Measurements from ENCODE around the gene IFITM10.

DNA sequence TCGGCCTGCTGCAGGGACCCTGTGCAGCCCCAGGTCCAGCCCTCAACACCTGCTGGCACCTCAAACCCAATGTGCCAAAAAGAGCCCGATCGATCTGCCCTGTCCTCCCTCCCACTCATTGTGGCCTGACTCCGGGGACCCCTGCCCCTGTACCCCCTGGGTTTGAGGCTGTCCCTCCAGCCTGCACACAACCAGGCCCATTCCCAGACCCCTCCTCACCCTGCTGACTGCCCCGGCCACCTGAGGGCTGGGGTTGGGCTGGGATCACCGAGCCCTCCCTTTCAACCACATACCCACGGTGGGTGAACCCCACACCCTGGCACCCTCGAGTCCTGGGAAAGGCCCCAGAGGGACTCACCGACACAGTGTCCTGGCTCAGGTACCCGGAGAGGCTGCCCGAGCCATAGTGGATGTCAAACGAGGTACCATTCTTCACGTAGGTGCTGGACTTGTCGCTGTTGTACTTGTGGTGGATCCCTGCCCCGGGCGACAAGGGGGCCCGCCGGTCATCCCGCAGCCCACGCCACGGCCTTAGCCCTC, 8.3 kb upstream of the IFITM10 start:
- TF ChIP-seq, protein P1, sequence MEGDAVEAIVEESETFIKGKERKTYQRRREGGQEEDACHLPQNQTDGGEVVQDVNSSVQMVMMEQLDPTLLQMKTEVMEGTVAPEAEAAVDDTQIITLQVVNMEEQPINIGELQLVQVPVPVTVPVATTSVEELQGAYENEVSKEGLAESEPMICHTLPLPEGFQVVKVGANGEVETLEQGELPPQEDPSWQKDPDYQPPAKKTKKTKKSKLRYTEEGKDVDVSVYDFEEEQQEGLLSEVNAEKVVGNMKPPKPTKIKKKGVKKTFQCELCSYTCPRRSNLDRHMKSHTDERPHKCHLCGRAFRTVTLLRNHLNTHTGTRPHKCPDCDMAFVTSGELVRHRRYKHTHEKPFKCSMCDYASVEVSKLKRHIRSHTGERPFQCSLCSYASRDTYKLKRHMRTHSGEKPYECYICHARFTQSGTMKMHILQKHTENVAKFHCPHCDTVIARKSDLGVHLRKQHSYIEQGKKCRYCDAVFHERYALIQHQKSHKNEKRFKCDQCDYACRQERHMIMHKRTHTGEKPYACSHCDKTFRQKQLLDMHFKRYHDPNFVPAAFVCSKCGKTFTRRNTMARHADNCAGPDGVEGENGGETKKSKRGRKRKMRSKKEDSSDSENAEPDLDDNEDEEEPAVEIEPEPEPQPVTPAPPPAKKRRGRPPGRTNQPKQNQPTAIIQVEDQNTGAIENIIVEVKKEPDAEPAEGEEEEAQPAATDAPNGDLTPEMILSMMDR (IDR thresholded peaks at IDR 0.05; ENCODE audit: low read depth, low read length), result no peak
- no peak for TF ChIP-seq POLR2A (IDR thresholded peaks at IDR 0.05; ENCODE audit: extremely low read depth, insufficient read length)
- TF ChIP-seq MYC (IDR thresholded peaks at IDR 0.05; ENCODE audit: low read depth, low read length), result no peak
- TF ChIP-seq, protein P2, sequence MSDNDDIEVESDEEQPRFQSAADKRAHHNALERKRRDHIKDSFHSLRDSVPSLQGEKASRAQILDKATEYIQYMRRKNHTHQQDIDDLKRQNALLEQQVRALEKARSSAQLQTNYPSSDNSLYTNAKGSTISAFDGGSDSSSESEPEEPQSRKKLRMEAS (IDR thresholded peaks at IDR 0.05; ENCODE audit: low read depth, low read length), result no peak

Measured in NB4 (cell line).